Tongue (tissue), 2 donors: Measurements from ENCODE around the gene SGCA. TPM values are rescaled to one million over a fixed set of nuclear protein-coding genes. Genes with fewer than 3 reads are reported as not detected.

ENCODE experiments used
- DNase-seq: peaks from one replicate; pipeline ENCODE4 v3.0.0-alpha.2; 2015
- total RNA-seq: library from RNA; depleted of rRNA; stranded (reverse); fragments of >200 nt; gene quantifications from one replicate; pipeline ENCODE4 v1.2.3, GENCODE V29; 2014

Gene SGCA
- total RNA-seq, 1 donor from 2014 or later = 148 TPM

- peak; percentile 96 for DNase-seq
These were observed 43.9 kb downstream of the SGCA start for GRCh38 chr17:50209472-50210239.

- peak; percentile 87 for DNase-seq
These were observed 44.7 kb downstream of the SGCA start for GRCh38 chr17:50210240-50211225.

GRCh38 chr17:50211249-50212120, 45.7 kb downstream of the SGCA start:
- DNase-seq = no peak

- DNase-seq = no peak
These were observed 46.5 kb downstream of the SGCA start for GRCh38 chr17:50212121-50212843.

GRCh38 chr17:50213026-50214022, 47.5 kb downstream of the SGCA start:
- DNase-seq = peak; percentile 61

GRCh38 chr17:50214976-50215760, 49.4 kb downstream of the SGCA start:
- DNase-seq = no peak

GRCh38 chr17:50217591-50217990, 51.8 kb downstream of the SGCA start:
- no peak for DNase-seq

GRCh38 chr17:50218071-50218759, 52.4 kb downstream of the SGCA start:
- no peak for DNase-seq

GRCh38 chr17:50218771-50219315, 53.0 kb downstream of the SGCA start:
- no peak for DNase-seq

- peak; percentile 49 for DNase-seq
These were observed 53.5 kb downstream of the SGCA start for GRCh38 chr17:50219342-50219741.

- no peak for DNase-seq
These were observed 54.2 kb downstream of the SGCA start for GRCh38 chr17:50219939-50220465.

GRCh38 chr17:50220811-50221210, 55.0 kb downstream of the SGCA start:
- DNase-seq = no peak

GRCh38 chr17:50221266-50221863, 55.6 kb downstream of the SGCA start:
- DNase-seq = no peak

- DNase-seq = peak; percentile 65
These were observed 56.2 kb downstream of the SGCA start for GRCh38 chr17:50221864-50222545.

GRCh38 chr17:50222922-50223321, 57.1 kb downstream of the SGCA start:
- no peak for DNase-seq
